ENCODE measurements around the gene SLC25A53. TPM values are rescaled to one million over a fixed set of nuclear protein-coding genes. Genes with fewer than 3 reads are reported as not detected.

SLC25A53 gene
- total RNA-seq, 4 donors from 2014 or later = 5.2 to 10.0 (median 7.1) TPM

DNA sequence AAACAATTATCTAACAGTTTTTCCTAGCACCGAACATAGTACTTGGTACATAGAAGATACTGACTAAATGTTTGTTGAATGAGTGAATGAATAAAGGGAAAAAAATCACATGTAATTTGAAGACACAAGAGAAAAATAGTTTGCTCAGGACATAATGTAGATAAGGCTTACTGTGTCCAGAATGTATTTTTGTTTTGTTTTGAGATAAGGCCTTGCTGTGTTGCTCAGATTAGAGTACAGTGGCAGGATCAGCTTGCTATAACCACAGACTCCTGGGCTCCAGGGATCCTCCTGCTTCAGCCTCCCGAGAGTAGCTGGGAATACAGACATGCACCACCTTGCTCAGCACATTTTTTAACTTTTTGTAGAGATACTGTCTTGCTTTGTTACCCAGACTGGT is 16.0 kb upstream of the SLC25A53 start:
- Histone ChIP-seq H3K36me3 (no peaks in the 10 kb centered on the region), H3K4me1 (peaks cover 0 to 7% of the 10 kb centered on the region in 2 donors), H3K27ac (no peak overlapping the region), H3K27me3 (no peaks in the 10 kb centered on the region), H3K4me3 (no peak overlapping the region), H3K9me3 (no peaks in the 10 kb centered on the region)
- intact Hi-C loops (cut with DNase I; ENCODE audit: low total_unique reads) (no loop called here), in situ Hi-C loops (cut with MboI; ENCODE audit: low sequenced_read_pairs in 4 of 4) (loop anchor here in 2 of 4 donors (25.0 kb wide), 1 partner anchor 485 kb away; the partner anchor contains the start of gene MORF4L2 (in 2 of the 2))
- DNase-seq (no peak), ATAC-seq (no peak)
- TF ChIP-seq POLR2A (IDR thresholded peaks at IDR 0.05) = no peak
- TF ChIP-seq, protein P1, sequence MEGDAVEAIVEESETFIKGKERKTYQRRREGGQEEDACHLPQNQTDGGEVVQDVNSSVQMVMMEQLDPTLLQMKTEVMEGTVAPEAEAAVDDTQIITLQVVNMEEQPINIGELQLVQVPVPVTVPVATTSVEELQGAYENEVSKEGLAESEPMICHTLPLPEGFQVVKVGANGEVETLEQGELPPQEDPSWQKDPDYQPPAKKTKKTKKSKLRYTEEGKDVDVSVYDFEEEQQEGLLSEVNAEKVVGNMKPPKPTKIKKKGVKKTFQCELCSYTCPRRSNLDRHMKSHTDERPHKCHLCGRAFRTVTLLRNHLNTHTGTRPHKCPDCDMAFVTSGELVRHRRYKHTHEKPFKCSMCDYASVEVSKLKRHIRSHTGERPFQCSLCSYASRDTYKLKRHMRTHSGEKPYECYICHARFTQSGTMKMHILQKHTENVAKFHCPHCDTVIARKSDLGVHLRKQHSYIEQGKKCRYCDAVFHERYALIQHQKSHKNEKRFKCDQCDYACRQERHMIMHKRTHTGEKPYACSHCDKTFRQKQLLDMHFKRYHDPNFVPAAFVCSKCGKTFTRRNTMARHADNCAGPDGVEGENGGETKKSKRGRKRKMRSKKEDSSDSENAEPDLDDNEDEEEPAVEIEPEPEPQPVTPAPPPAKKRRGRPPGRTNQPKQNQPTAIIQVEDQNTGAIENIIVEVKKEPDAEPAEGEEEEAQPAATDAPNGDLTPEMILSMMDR (IDR thresholded peaks at IDR 0.05 in 4 of 5, conservative IDR thresholded peaks at IDR 0.05 in 1 of 5) = no peak

DNA sequence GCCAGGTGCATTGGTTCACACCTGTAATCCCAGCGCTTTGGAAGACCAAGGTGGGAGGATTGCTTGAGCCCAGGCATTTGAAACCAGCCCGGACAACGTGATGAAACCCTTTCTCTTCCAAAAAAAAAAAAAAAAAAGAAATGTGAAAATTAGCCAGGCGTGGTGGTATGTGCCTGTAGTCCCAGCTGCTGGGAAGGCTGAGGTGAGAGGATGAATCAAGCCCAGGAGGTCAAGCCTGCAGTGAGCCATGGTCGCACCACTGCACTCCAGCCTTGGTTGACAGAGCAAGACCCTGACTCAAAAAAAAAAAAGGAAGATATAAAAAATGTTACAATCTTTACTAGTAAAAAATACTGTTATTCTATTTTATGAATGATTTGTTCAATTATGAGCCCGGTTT is 15.3 kb upstream of the SLC25A53 start:
- TF ChIP-seq, protein P1 (IDR thresholded peaks at IDR 0.05 in 4 of 5, conservative IDR thresholded peaks at IDR 0.05 in 1 of 5) = no peak
- no peak for TF ChIP-seq POLR2A (IDR thresholded peaks at IDR 0.05)
- Histone ChIP-seq H3K27me3 (no peaks in the 10 kb centered on the region), H3K27ac (no peak overlapping the region), H3K4me1 (peaks cover 0 to 12% of the 10 kb centered on the region in 2 donors), H3K36me3 (no peaks in the 10 kb centered on the region), H3K4me3 (no peak overlapping the region), H3K9me3 (no peaks in the 10 kb centered on the region)
- in situ Hi-C loops (cut with MboI; ENCODE audit: low sequenced_read_pairs in 4 of 4) = loop anchor here in 2 of 4 donors (25.0 kb wide), 1 partner anchor 485 kb away; the partner anchor contains the start of gene MORF4L2 (in 2 of the 2)
- ATAC-seq (no peak), DNase-seq (no peak)
- intact Hi-C loops (cut with DNase I; ENCODE audit: low total_unique reads) = no loop called here

DNA sequence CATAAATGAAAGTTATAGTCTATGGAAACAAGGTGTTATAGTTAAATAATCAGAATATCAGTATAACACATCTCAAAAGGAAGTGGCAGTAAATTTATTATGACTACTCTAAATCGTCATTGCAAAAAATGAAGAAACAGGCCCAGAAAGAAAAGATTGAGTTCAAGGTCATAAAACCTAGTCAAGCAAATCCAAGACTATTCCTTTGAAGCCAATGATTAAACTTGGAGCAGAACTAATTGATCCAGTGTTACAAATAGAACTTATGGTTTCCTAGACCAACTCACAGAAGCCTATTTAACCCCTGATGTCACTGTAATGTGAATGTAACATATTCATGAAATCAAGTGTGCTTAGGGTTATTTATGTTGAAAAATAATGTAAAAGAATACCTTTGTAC is 11.3 kb upstream of the SLC25A53 start:
- Histone ChIP-seq H3K9me3 (no peaks in the 10 kb centered on the region), H3K27me3 (no peaks in the 10 kb centered on the region), H3K4me3 (no peak overlapping the region), H3K4me1 (peaks cover 0 to 12% of the 10 kb centered on the region in 2 donors), H3K27ac (no peak overlapping the region), H3K36me3 (no peaks in the 10 kb centered on the region)
- DNase-seq = no peak
- ATAC-seq = no peak
- in situ Hi-C loops (cut with MboI; ENCODE audit: low sequenced_read_pairs in 4 of 4) = loop anchor here in 2 of 4 donors (25.0 kb wide), 1 partner anchor 481 kb away; the partner anchor contains the start of gene MORF4L2 (in 2 of the 2)
- TF ChIP-seq, protein P1 (IDR thresholded peaks at IDR 0.05 in 4 of 5, conservative IDR thresholded peaks at IDR 0.05 in 1 of 5) = no peak
- TF ChIP-seq POLR2A (IDR thresholded peaks at IDR 0.05) = no peak
- intact Hi-C loops (cut with DNase I; ENCODE audit: low total_unique reads) = loop anchor here (5.0 kb wide), 1 partner anchor 481 kb away; the partner anchor contains the start of gene MORF4L2

DNA sequence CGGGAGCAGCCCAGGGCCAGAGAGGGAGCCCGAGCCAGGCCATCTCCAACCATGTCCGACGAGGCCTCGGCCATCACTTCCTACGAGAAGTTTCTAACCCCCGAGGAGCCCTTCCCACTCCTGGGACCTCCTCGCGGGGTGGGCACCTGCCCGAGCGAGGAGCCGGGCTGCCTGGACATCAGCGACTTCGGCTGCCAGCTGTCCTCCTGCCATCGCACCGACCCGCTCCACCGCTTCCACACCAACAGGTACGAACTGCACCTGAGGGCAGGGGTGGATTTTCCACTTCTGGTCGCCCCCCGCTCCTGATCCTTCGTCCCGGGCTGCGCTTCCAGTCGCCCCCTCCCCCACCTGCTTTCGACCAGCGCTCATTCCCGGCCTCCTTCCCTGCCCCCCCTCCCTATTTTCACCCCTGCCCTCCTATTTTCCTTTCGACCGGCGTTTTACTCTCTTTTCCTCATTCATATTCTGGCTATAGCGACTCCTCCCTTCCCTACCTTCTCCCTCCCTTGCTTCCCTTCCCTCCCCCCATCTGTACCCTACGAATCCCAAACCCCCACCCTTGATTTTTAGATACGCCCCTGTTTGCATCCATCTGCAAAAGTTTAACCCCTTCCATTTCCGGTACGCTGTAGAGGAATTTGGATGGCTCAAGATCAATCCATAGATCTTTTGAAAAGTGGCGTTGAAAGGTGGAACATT is 10.1 kb upstream of the SLC25A53 start:
- Histone ChIP-seq H3K27ac (peak overlapping the region; percentile 70 to 89 (median 86)), H3K4me1 (peaks cover 0 to 12% of the 10 kb centered on the region in 2 donors), H3K27me3 (no peaks in the 10 kb centered on the region), H3K36me3 (no peaks in the 10 kb centered on the region), H3K4me3 (peak overlapping the region; percentile 66 to 78 (median 72)), H3K9me3 (no peaks in the 10 kb centered on the region)
- ATAC-seq = peak; percentile 2 to 24
- intact Hi-C loops (cut with DNase I; ENCODE audit: low total_unique reads) = loop anchor here (1.0 to 5.0 kb wide), 2 partner anchors 10 to 480 kb away; partner anchors contain the start of genes MORF4L2 and SLC25A53
- DNase-seq = no peak
- in situ Hi-C loops (cut with MboI; ENCODE audit: low sequenced_read_pairs in 4 of 4) = loop anchor here in 2 of 4 donors (25.0 kb wide), 1 partner anchor 480 kb away; the partner anchor contains the start of gene MORF4L2 (in 2 of the 2)
- no peak for TF ChIP-seq POLR2A (IDR thresholded peaks at IDR 0.05)
- TF ChIP-seq, protein P1 (IDR thresholded peaks at IDR 0.05 in 4 of 5, conservative IDR thresholded peaks at IDR 0.05 in 1 of 5) = no peak

Data from gastrocnemius medialis (tissue), 4 donors.